ENCODE measurements around the gene ING4. TPM values are rescaled to one million over a fixed set of nuclear protein-coding genes. Genes with fewer than 3 reads are reported as not detected.

ING4 gene
- total and polyA plus RNA-seq, 4 donors = 13.9 to 18.1 (median 15.2) TPM

DNA sequence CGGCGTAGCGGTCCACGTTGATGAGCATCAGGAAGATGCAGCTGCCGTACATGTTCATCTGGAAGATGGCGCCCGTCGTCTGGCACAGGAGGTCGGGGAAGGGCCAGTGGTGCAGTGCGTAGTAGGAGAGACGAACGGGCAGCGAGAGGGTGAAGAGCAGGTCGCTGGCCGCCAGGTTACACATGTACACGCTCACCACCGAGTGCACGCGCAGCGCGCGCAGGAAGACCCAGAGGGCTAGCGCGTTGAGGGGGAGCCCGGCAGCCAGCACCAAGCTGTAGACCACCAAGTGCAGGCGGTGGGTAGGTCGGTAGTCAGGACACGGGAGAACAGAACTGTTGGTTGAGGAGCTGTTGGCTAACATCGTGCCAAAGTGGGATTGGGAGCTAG, 42.0 kb downstream of the ING4 start:
- H3K4me3 ChIP-seq (ENCODE audit: low read depth in 1 of 3, low read length in 3 of 3) = no peak overlapping the region
- H3K27me3 ChIP-seq (ENCODE audit: control insufficient read depth in 4 of 4, insufficient read depth in 4 of 4, low read length in 3 of 4) = no peaks in the 10 kb centered on the region
- H3K9me3 ChIP-seq (ENCODE audit: control insufficient read depth in 4 of 4, low read length in 3 of 4) = no peaks in the 10 kb centered on the region
- TF ChIP-seq TAF1 (conservative IDR thresholded peaks at IDR 0.05) (no peak), RXRA (IDR thresholded peaks at IDR 0.05) (no peak), SP1 (IDR thresholded peaks at IDR 0.05) (no peak)
- no peak overlapping the region for H3K9ac ChIP-seq (ENCODE audit: low read depth in 1 of 2, low read length in 2 of 2)
- H3K27ac ChIP-seq (ENCODE audit: low read depth in 1 of 2, low read length in 2 of 2) = no peak overlapping the region
- peaks cover 0 to 6% (median 3%) of the 10 kb centered on the region in 4 donors for H3K4me1 ChIP-seq (ENCODE audit: control insufficient read depth in 4 of 4, insufficient read depth in 4 of 4, low read length in 3 of 4)
- WGBS = 80% methylated on average over 29 of the region's 29 CpGs
- H3K36me3 ChIP-seq (ENCODE audit: control insufficient read depth in 4 of 4, insufficient read depth in 3 of 4, low read depth in 1 of 4, low read length in 3 of 4) = no peaks in the 10 kb centered on the region
- DNase-seq (ENCODE audit: low spot score) = no peak

DNA sequence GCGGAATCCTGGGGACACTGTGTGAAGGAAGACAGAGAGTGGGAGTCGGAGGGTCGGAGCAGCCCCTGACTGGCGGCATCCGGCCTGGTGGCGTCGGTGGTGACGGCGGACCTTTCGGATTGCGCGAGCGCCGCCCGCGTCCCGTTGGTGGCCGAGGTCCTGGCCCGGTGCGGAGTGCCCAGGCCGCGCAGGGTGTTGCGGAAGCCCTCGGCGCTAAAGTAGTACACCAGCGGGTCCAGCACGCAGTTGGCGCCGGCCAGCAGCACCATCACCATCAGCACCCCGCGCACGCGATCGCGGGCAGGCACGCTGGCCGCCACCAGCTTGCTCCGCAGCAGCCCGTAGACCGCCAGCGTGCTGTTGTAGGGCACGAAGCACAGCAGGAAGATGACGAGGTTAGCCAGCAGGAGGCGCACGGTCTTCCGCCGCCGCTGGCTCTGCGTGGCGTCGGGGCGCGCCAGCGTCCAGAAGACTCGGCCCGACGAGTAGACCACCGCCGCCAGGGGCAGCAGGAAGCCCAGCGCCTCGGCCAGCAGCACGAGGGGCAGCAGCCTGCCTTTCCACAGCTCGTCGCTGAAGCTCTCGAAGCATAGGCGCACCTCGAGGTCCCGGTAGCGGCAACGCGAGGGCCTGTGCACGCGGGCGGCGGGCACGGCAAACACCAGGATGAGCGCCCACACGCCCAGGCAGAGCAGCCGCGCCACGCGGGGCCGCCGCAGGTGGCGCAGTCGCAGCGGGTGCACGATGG, 42.6 kb downstream of the ING4 start:
- peak; percentile 65 for DNase-seq (ENCODE audit: low spot score)
- Histone ChIP-seq H3K27me3 (ENCODE audit: control insufficient read depth in 4 of 4, insufficient read depth in 4 of 4, low read length in 3 of 4) (no peaks in the 10 kb centered on the region), H3K4me3 (ENCODE audit: low read depth in 1 of 3, low read length in 3 of 3) (peak overlapping the region in 1 of 3 donors; percentile 38), H3K27ac (ENCODE audit: low read depth in 1 of 2, low read length in 2 of 2) (no peak overlapping the region), H3K9me3 (ENCODE audit: control insufficient read depth in 4 of 4, low read length in 3 of 4) (no peaks in the 10 kb centered on the region), H3K9ac (ENCODE audit: low read depth in 1 of 2, low read length in 2 of 2) (no peak overlapping the region), H3K4me1 (ENCODE audit: control insufficient read depth in 4 of 4, insufficient read depth in 4 of 4, low read length in 3 of 4) (peaks cover 0 to 6% (median 3%) of the 10 kb centered on the region in 4 donors), H3K36me3 (ENCODE audit: control insufficient read depth in 4 of 4, insufficient read depth in 3 of 4, low read depth in 1 of 4, low read length in 3 of 4) (no peaks in the 10 kb centered on the region)
- peak in 1 of 2 donors; percentile 74 for TF ChIP-seq RAD21 (IDR thresholded peaks at IDR 0.05)
- TF ChIP-seq, protein P1, sequence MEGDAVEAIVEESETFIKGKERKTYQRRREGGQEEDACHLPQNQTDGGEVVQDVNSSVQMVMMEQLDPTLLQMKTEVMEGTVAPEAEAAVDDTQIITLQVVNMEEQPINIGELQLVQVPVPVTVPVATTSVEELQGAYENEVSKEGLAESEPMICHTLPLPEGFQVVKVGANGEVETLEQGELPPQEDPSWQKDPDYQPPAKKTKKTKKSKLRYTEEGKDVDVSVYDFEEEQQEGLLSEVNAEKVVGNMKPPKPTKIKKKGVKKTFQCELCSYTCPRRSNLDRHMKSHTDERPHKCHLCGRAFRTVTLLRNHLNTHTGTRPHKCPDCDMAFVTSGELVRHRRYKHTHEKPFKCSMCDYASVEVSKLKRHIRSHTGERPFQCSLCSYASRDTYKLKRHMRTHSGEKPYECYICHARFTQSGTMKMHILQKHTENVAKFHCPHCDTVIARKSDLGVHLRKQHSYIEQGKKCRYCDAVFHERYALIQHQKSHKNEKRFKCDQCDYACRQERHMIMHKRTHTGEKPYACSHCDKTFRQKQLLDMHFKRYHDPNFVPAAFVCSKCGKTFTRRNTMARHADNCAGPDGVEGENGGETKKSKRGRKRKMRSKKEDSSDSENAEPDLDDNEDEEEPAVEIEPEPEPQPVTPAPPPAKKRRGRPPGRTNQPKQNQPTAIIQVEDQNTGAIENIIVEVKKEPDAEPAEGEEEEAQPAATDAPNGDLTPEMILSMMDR (IDR thresholded peaks at IDR 0.05; ENCODE audit: low read depth, low read length, missing input control) = peak; percentile 32
- TF ChIP-seq, protein P2, sequence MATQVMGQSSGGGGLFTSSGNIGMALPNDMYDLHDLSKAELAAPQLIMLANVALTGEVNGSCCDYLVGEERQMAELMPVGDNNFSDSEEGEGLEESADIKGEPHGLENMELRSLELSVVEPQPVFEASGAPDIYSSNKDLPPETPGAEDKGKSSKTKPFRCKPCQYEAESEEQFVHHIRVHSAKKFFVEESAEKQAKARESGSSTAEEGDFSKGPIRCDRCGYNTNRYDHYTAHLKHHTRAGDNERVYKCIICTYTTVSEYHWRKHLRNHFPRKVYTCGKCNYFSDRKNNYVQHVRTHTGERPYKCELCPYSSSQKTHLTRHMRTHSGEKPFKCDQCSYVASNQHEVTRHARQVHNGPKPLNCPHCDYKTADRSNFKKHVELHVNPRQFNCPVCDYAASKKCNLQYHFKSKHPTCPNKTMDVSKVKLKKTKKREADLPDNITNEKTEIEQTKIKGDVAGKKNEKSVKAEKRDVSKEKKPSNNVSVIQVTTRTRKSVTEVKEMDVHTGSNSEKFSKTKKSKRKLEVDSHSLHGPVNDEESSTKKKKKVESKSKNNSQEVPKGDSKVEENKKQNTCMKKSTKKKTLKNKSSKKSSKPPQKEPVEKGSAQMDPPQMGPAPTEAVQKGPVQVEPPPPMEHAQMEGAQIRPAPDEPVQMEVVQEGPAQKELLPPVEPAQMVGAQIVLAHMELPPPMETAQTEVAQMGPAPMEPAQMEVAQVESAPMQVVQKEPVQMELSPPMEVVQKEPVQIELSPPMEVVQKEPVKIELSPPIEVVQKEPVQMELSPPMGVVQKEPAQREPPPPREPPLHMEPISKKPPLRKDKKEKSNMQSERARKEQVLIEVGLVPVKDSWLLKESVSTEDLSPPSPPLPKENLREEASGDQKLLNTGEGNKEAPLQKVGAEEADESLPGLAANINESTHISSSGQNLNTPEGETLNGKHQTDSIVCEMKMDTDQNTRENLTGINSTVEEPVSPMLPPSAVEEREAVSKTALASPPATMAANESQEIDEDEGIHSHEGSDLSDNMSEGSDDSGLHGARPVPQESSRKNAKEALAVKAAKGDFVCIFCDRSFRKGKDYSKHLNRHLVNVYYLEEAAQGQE (IDR thresholded peaks at IDR 0.05) = no peak
- no peak for TF ChIP-seq HNF4G (IDR thresholded peaks at IDR 0.05)
- 32% methylated on average over 88 of the region's 88 CpGs for WGBS

DNA sequence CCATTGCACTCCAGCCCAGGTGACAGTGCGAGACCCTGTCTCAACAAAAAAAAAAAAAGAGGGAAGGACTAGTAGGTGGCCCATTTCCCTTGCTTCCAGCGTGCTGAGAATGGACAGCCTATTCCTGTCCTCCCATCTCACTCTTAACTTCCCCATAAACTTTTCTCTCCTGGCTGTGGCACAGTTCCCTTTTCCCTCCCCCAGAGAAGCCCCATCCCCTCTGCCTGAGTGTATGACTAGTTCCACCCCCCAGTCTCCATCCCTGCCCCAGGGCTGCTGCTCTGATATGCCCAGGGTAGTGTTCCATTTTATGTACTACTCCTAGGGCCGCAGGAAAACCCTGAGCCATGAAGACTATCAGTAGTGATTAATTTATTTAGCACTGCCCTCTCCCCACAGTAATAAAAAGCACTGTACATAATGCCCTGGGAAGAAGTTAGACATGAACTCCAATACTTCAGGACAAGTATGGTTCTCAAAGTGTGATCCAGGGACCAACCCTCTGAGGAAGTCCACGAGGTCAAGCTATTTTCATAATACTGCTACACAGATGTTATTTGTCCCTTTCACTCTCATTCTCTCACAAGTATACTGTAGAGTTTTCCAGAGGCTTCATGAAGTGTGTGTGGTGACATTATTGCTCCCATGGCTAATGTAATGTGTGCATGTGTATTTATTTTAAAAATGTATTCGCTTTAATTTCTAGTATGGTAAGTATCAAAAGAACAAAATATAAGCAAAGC, 44.3 kb downstream of the ING4 start:
- Histone ChIP-seq H3K4me1 (ENCODE audit: control insufficient read depth in 4 of 4, insufficient read depth in 4 of 4, low read length in 3 of 4) (peaks cover 8 to 17% (median 11%) of the 10 kb centered on the region in 4 donors), H3K36me3 (ENCODE audit: control insufficient read depth in 4 of 4, insufficient read depth in 3 of 4, low read depth in 1 of 4, low read length in 3 of 4) (no peaks in the 10 kb centered on the region)
- WGBS = 84% methylated on average over 5 of the region's 5 CpGs
- TF ChIP-seq, protein P1 (IDR thresholded peaks at IDR 0.05; ENCODE audit: low read depth, low read length, missing input control) = no peak
- no peak for TF ChIP-seq YY1 (IDR thresholded peaks at IDR 0.05)
- TF ChIP-seq FOXA2 (IDR thresholded peaks at IDR 0.05) = no peak
- TF ChIP-seq, protein P2 (IDR thresholded peaks at IDR 0.05) = no peak
- TF ChIP-seq RXRA (IDR thresholded peaks at IDR 0.05) = no peak
- no peak for TF ChIP-seq FOXA1 (IDR thresholded peaks at IDR 0.05)
- no peak for TF ChIP-seq EGR1 (IDR thresholded peaks at IDR 0.05; ENCODE audit: low read depth in 2 of 2)
- TF ChIP-seq JUND (IDR thresholded peaks at IDR 0.05) = no peak

More for the DNA sequence above, 44.3 kb downstream of the ING4 start:
- Histone ChIP-seq H3K4me3 (ENCODE audit: low read depth in 1 of 3, low read length in 3 of 3) (no peak overlapping the region), H3K9ac (ENCODE audit: low read depth in 1 of 2, low read length in 2 of 2) (no peak overlapping the region), H3K9me3 (ENCODE audit: control insufficient read depth in 4 of 4, low read length in 3 of 4) (no peaks in the 10 kb centered on the region), H3K27ac (ENCODE audit: low read depth in 1 of 2, low read length in 2 of 2) (no peak overlapping the region), H3K27me3 (ENCODE audit: control insufficient read depth in 4 of 4, insufficient read depth in 4 of 4, low read length in 3 of 4) (no peaks in the 10 kb centered on the region)
- DNase-seq (ENCODE audit: low spot score) = no peak

Data from liver (tissue), 9 donors.